A549 (cell line): Measurements from ENCODE around the gene KRTAP22-1.

Experiments
- CEBPB ChIP-seq, 2 experiments: fragments of >200 bp in 1 of 2; sonication (Bioruptor Twin) in 1 of 2; formaldehyde crosslinking in 1 of 2; IDR thresholded peaks; 2 replicates each; pipeline ENCODE4 v1.6.1; 2012 to 2016
- CHD4 ChIP-seq: fragments of 200-600 bp; sonication (generic); IDR thresholded peaks from 2 replicates; pipeline ENCODE4 v1.6.1; 2016; ENCODE audit warnings: antibody characterized with exemption, mild to moderate bottlenecking, borderline replicate concordance
- PBX3 ChIP-seq: IDR thresholded peaks from 2 replicates; pipeline ENCODE4 v1.6.1; 2012

DNA sequence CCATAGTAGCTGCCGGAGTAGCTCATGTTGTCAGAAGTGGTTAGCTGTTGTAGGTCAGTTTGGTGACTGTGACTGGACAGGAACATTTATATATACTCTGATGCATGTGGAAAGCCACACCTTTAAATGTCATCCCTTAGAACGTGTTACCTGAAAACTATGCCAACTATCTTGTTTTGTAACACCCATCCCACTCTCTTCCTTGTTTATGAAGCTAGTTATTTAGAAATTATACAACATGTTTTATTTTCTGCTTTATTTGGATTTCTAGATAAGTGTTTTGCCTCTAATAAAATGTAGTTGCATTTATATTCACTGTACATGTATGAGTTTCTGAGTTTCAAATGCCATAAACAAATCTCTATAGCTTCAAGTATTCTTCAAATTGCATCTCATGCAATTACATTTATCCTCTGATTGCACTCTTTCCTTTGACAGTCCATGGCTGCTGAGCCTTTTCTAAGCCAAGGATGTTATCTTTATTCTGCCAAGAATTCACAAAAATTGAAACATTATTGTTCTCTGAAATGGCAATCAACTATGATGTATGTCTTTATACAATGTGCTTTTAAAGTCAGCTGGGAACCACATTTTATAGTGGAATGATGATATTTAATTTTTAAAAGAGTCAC lies 39.5 kb upstream of the KRTAP22-1 start, which contains the start of gene KRTAP19-7:
- TF ChIP-seq CEBPB (IDR thresholded peaks at IDR 0.05) (no peak), CHD4 (no peak), PBX3 (no peak)
